Measurements from ENCODE around the gene ADO. TPM values are rescaled to one million over a fixed set of nuclear protein-coding genes. Genes with fewer than 3 reads are reported as not detected.
"Not testable (repeated sequence)": the region's sequence is repeated elsewhere in the genome, so short reads cannot be mapped to it uniquely, and the experiment has no call there.

The ADO gene
- total RNA-seq, 1 donor from 2014 or later = 16.7 TPM

- Histone ChIP-seq H3K27me3 (ENCODE audit: control insufficient read depth in 3 of 3, insufficient read depth in 3 of 3, low read length in 3 of 3) (no peaks in the 10 kb centered on the region), H3K27ac (ENCODE audit: low read depth, low read length) (no peak overlapping the region), H3K4me1 (ENCODE audit: control insufficient read depth in 3 of 3, insufficient read depth in 3 of 3, low read length in 3 of 3) (peaks cover 8 to 19% (median 15%) of the 10 kb centered on the region in 3 donors), H3K4me3 (ENCODE audit: low read length in 3 of 3) (no peak overlapping the region), H3K9me3 (ENCODE audit: control insufficient read depth in 3 of 3, low read length in 3 of 3) (peaks cover 0 to 2% (median 0%) of the 10 kb centered on the region in 3 donors), H3K36me3 (ENCODE audit: control insufficient read depth in 3 of 3, insufficient read depth in 3 of 3, low read length in 3 of 3) (no peaks in the 10 kb centered on the region), H3K9ac (ENCODE audit: low read depth in 1 of 3, low read length in 3 of 3) (no peak overlapping the region)
Measured at GRCh38 chr10:62766386-62766785, 38.1 kb upstream of the ADO start.

GRCh38 chr10:62769574-62770242 is 34.8 kb upstream of the ADO start:
- Histone ChIP-seq H3K27me3 (ENCODE audit: control insufficient read depth in 3 of 3, insufficient read depth in 3 of 3, low read length in 3 of 3) (no peaks in the 10 kb centered on the region), H3K27ac (ENCODE audit: low read depth, low read length) (no peak overlapping the region), H3K9me3 (ENCODE audit: control insufficient read depth in 3 of 3, low read length in 3 of 3) (peaks cover 0 to 2% (median 0%) of the 10 kb centered on the region in 3 donors), H3K4me1 (ENCODE audit: control insufficient read depth in 3 of 3, insufficient read depth in 3 of 3, low read length in 3 of 3) (peaks cover 9 to 15% (median 11%) of the 10 kb centered on the region in 3 donors), H3K9ac (ENCODE audit: low read depth in 1 of 3, low read length in 3 of 3) (no peak overlapping the region), H3K36me3 (ENCODE audit: control insufficient read depth in 3 of 3, insufficient read depth in 3 of 3, low read length in 3 of 3) (no peaks in the 10 kb centered on the region), H3K4me3 (ENCODE audit: low read length in 3 of 3) (no peak overlapping the region)

- Histone ChIP-seq H3K9me3 (ENCODE audit: control insufficient read depth in 3 of 3, low read length in 3 of 3) (peaks cover 0 to 2% (median 0%) of the 10 kb centered on the region in 3 donors), H3K36me3 (ENCODE audit: control insufficient read depth in 3 of 3, insufficient read depth in 3 of 3, low read length in 3 of 3) (no peaks in the 10 kb centered on the region), H3K4me1 (ENCODE audit: control insufficient read depth in 3 of 3, insufficient read depth in 3 of 3, low read length in 3 of 3) (peaks cover 9 to 15% (median 11%) of the 10 kb centered on the region in 3 donors), H3K4me3 (ENCODE audit: low read length in 3 of 3) (no peak overlapping the region), H3K9ac (ENCODE audit: low read depth in 1 of 3, low read length in 3 of 3) (no peak overlapping the region), H3K27ac (ENCODE audit: low read depth, low read length) (no peak overlapping the region), H3K27me3 (ENCODE audit: control insufficient read depth in 3 of 3, insufficient read depth in 3 of 3, low read length in 3 of 3) (no peaks in the 10 kb centered on the region)
Measured at GRCh38 chr10:62772186-62772974, 32.1 kb upstream of the ADO start.

- H3K9me3 ChIP-seq (ENCODE audit: control insufficient read depth in 3 of 3, low read length in 3 of 3) = no peaks in the 10 kb centered on the region
- H3K27me3 ChIP-seq (ENCODE audit: control insufficient read depth in 3 of 3, insufficient read depth in 3 of 3, low read length in 3 of 3) = no peaks in the 10 kb centered on the region
- no peak overlapping the region for H3K4me3 ChIP-seq (ENCODE audit: low read length in 3 of 3)
- H3K4me1 ChIP-seq (ENCODE audit: control insufficient read depth in 3 of 3, insufficient read depth in 3 of 3, low read length in 3 of 3) = no peaks in the 10 kb centered on the region
- H3K9ac ChIP-seq (ENCODE audit: low read depth in 1 of 3, low read length in 3 of 3) = no peak overlapping the region
- H3K27ac ChIP-seq (ENCODE audit: low read depth, low read length) = no peak overlapping the region
- no peaks in the 10 kb centered on the region for H3K36me3 ChIP-seq (ENCODE audit: control insufficient read depth in 3 of 3, insufficient read depth in 3 of 3, low read length in 3 of 3)
Measured at GRCh38 chr10:62778125-62778524, 26.4 kb upstream of the ADO start.

- no peak overlapping the region for H3K4me3 ChIP-seq (ENCODE audit: low read length in 3 of 3)
- no peaks in the 10 kb centered on the region for H3K27me3 ChIP-seq (ENCODE audit: control insufficient read depth in 3 of 3, insufficient read depth in 3 of 3, low read length in 3 of 3)
- H3K4me1 ChIP-seq (ENCODE audit: control insufficient read depth in 3 of 3, insufficient read depth in 3 of 3, low read length in 3 of 3) = no peaks in the 10 kb centered on the region
Measured at GRCh38 chr10:62779487-62780248, 24.9 kb upstream of the ADO start.

GRCh38 chr10:62784537-62784936 is 20.0 kb upstream of the ADO start:
- not testable (repeated sequence) for H3K4me1 ChIP-seq (ENCODE audit: control insufficient read depth in 3 of 3, insufficient read depth in 3 of 3, low read length in 3 of 3); H3K4me3 ChIP-seq (ENCODE audit: low read length in 3 of 3); H3K36me3 ChIP-seq (ENCODE audit: control insufficient read depth in 3 of 3, insufficient read depth in 3 of 3, low read length in 3 of 3); H3K27ac ChIP-seq (ENCODE audit: low read depth, low read length); H3K9me3 ChIP-seq (ENCODE audit: control insufficient read depth in 3 of 3, low read length in 3 of 3); H3K9ac ChIP-seq (ENCODE audit: low read depth in 1 of 3, low read length in 3 of 3); H3K27me3 ChIP-seq (ENCODE audit: control insufficient read depth in 3 of 3, insufficient read depth in 3 of 3, low read length in 3 of 3)

More at GRCh38 chr10:62779487-62780248, 24.9 kb upstream of the ADO start:
- no peaks in the 10 kb centered on the region for H3K36me3 ChIP-seq (ENCODE audit: control insufficient read depth in 3 of 3, insufficient read depth in 3 of 3, low read length in 3 of 3)
- H3K9ac ChIP-seq (ENCODE audit: low read depth in 1 of 3, low read length in 3 of 3) = no peak overlapping the region
- H3K27ac ChIP-seq (ENCODE audit: low read depth, low read length) = no peak overlapping the region
- H3K9me3 ChIP-seq (ENCODE audit: control insufficient read depth in 3 of 3, low read length in 3 of 3) = no peaks in the 10 kb centered on the region

- not testable (repeated sequence) for H3K27ac ChIP-seq (ENCODE audit: low read depth, low read length); H3K4me1 ChIP-seq (ENCODE audit: control insufficient read depth in 3 of 3, insufficient read depth in 3 of 3, low read length in 3 of 3); H3K4me3 ChIP-seq (ENCODE audit: low read length in 3 of 3); H3K9me3 ChIP-seq (ENCODE audit: control insufficient read depth in 3 of 3, low read length in 3 of 3); H3K27me3 ChIP-seq (ENCODE audit: control insufficient read depth in 3 of 3, insufficient read depth in 3 of 3, low read length in 3 of 3); H3K36me3 ChIP-seq (ENCODE audit: control insufficient read depth in 3 of 3, insufficient read depth in 3 of 3, low read length in 3 of 3); H3K9ac ChIP-seq (ENCODE audit: low read depth in 1 of 3, low read length in 3 of 3)
Measured at GRCh38 chr10:62788285-62788684, 16.2 kb upstream of the ADO start.

- H3K27me3 ChIP-seq (ENCODE audit: control insufficient read depth in 3 of 3, insufficient read depth in 3 of 3, low read length in 3 of 3) = no peaks in the 10 kb centered on the region
- no peak overlapping the region for H3K9ac ChIP-seq (ENCODE audit: low read depth in 1 of 3, low read length in 3 of 3)
- H3K4me1 ChIP-seq (ENCODE audit: control insufficient read depth in 3 of 3, insufficient read depth in 3 of 3, low read length in 3 of 3) = peaks cover 0 to 3% (median 2%) of the 10 kb centered on the region in 3 donors
- no peaks in the 10 kb centered on the region for H3K9me3 ChIP-seq (ENCODE audit: control insufficient read depth in 3 of 3, low read length in 3 of 3)
- no peaks in the 10 kb centered on the region for H3K36me3 ChIP-seq (ENCODE audit: control insufficient read depth in 3 of 3, insufficient read depth in 3 of 3, low read length in 3 of 3)
- no peak overlapping the region for H3K27ac ChIP-seq (ENCODE audit: low read depth, low read length)
- H3K4me3 ChIP-seq (ENCODE audit: low read length in 3 of 3) = no peak overlapping the region
Measured at GRCh38 chr10:62788861-62789467, 15.6 kb upstream of the ADO start.

GRCh38 chr10:62790019-62790555 is 14.4 kb upstream of the ADO start:
- Histone ChIP-seq H3K9me3 (ENCODE audit: control insufficient read depth in 3 of 3, low read length in 3 of 3) (no peaks in the 10 kb centered on the region), H3K27ac (ENCODE audit: low read depth, low read length) (no peak overlapping the region), H3K36me3 (ENCODE audit: control insufficient read depth in 3 of 3, insufficient read depth in 3 of 3, low read length in 3 of 3) (no peaks in the 10 kb centered on the region), H3K4me1 (ENCODE audit: control insufficient read depth in 3 of 3, insufficient read depth in 3 of 3, low read length in 3 of 3) (peaks cover 0 to 3% (median 2%) of the 10 kb centered on the region in 3 donors), H3K4me3 (ENCODE audit: low read length in 3 of 3) (no peak overlapping the region), H3K9ac (ENCODE audit: low read depth in 1 of 3, low read length in 3 of 3) (no peak overlapping the region), H3K27me3 (ENCODE audit: control insufficient read depth in 3 of 3, insufficient read depth in 3 of 3, low read length in 3 of 3) (no peaks in the 10 kb centered on the region)
